AG09319 (cell line): ENCODE results near the gene DOCK4.
A peak's percentile ranks its signal among the peaks of the same experiment; 100 is the strongest.

ENCODE experiments used
- DNase-seq: peaks from one replicate; pipeline ENCODE4 v3.0.0-alpha.2; 2010; ENCODE audit warnings: low read depth; ENCODE audit errors: extremely low read depth
- CTCF ChIP-seq: IDR thresholded peaks from 2 replicates; pipeline ENCODE4 v1.5.1; 2011; ENCODE audit warnings: low read depth, mild to moderate bottlenecking, inconsistent platforms, low read length, moderate library complexity

DOCK4 gene

GRCh38 chr7:112115880-112116279, 90.3 kb downstream of the DOCK4 start:
- no peak for DNase-seq
- no peak for TF ChIP-seq CTCF

- TF ChIP-seq CTCF: no peak
- DNase-seq: no peak
These were observed 92.2 kb downstream of the DOCK4 start for GRCh38 chr7:112113913-112114575.

DNA sequence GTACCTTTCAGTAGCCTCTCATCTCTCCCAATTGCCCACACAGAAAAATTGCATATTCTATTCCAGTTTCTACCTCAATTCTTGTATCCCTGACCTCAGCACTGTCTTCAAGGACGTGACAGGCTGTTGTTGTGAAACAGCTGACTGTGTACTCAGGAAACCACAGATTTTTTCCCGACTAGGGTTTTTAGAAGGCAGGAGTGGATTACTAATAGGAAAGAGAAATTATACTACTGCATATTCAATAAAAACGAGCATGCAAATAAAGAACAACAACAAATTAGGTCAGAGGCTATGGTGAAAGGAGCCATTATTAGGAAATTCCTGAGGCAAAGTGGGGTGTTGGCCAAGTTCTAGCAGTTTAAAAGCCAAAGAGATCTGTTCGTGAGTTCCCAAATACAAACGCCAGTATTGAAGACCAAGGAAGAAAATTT, 93.4 kb downstream of the DOCK4 start:
- peak; percentile 15 for DNase-seq
- no peak for TF ChIP-seq CTCF

GRCh38 chr7:112110651-112111050, 95.5 kb downstream of the DOCK4 start:
- no peak for TF ChIP-seq CTCF
- no peak for DNase-seq

DNA sequence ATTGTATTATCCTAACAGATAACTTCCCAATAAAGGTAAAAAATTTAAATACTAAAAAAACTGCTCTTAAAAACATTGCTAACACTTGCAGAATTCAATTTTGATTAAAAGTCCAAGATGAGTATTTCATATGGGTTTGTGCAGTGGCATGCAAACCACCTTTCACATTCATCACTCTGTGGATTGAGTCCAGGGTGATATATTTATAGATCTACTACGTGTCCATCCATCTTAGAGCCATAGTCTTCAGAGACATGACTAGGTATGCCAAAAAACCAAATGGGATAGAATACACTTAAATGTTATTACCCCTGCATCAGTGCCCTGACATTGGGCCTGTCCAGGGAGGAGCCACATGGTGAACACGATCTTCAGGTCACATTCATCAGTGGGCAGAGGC, 96.0 kb downstream of the DOCK4 start:
- no peak for TF ChIP-seq CTCF
- DNase-seq: no peak

DNA sequence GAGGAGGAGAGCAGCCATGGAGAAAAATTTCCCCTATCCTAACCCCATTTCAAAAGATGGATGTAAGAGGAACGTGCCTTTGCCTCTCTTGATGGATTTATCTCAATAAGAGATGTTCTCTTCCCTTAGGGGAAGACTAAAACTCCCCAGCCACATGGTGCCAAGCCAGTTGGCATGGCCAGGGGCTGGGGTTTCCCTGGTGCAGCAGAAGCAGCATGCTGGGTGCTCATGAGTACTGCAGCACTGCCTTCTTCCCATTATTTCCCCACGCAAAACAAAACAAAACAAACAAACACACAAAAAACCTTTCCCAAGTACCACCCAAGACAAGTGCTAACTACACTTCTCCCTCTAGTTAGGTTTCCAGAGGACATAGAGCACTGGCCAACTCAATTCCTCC, 97.2 kb downstream of the DOCK4 start:
- TF ChIP-seq CTCF: no peak
- DNase-seq: no peak

GRCh38 chr7:112105584-112106530, 100.3 kb downstream of the DOCK4 start:
- TF ChIP-seq CTCF: no peak
- DNase-seq: no peak
